Mesodermal cell (in vitro differentiated cells): ENCODE measurements around the gene ZNF562.

Source experiments
- H3K27ac ChIP-seq: 2 replicates; pipeline ENCODE4 v1.7.0; 2013; ENCODE audit warnings: mild to moderate bottlenecking, low read depth, low read length, moderate library complexity; ENCODE audit not compliant: severe bottlenecking
- H3K36me3 ChIP-seq: 2 replicates; pipeline ENCODE4 v1.7.1; 2013; ENCODE audit warnings: mild to moderate bottlenecking, low read length, moderate library complexity; ENCODE audit not compliant: control insufficient read depth, insufficient read depth
- H3K4me1 ChIP-seq: one replicate; pipeline ENCODE4 v1.7.1; 2013; ENCODE audit warnings: mild to moderate bottlenecking, low read length; ENCODE audit not compliant: insufficient read depth, control insufficient read depth, poor library complexity, severe bottlenecking
- H3K4me3 ChIP-seq: 2 replicates; pipeline ENCODE4 v1.7.0; 2013; ENCODE audit warnings: low read length, control low read depth, mild to moderate bottlenecking; ENCODE audit not compliant: insufficient read depth, poor library complexity, severe bottlenecking; ENCODE audit errors: extremely low read depth
- H3K9me3 ChIP-seq: 2 replicates; pipeline ENCODE4 v1.7.1; 2013; ENCODE audit warnings: mild to moderate bottlenecking, low read length, moderate library complexity; ENCODE audit not compliant: control insufficient read depth
- WGBS, 2 experiments: methylation state at CpG; one replicate each; pipeline ENCODE4 v1.1.5; 2013; ENCODE audit warnings: missing lambda C conversion rate in 2 of 2; ENCODE audit not compliant: insufficient coverage in 2 of 2; 5-methylcytosine and 5-hydroxymethylcytosine counted together

The ZNF562 gene

GRCh38 chr19:9597027-9597426, 77.9 kb downstream of the ZNF562 start:
- peaks cover 8% of the 10 kb centered on the region for H3K9me3 ChIP-seq
- H3K36me3 ChIP-seq: no peaks in the 10 kb centered on the region
- H3K4me3 ChIP-seq: no peak overlapping the region
- WGBS, 2 experiments: 69% methylated on average over 2 of the region's 3 CpGs; no CpG with 5 or more reads in 1 of the 2 experiments
- H3K4me1 ChIP-seq: no peaks in the 10 kb centered on the region
- no peak overlapping the region for H3K27ac ChIP-seq
